Activated CD8-positive, alpha-beta memory T cell treated with anti-CD3 and anti-CD28 coated beads, Interleukin-2, amount 10 ng/mL, durations not matched to agents 7 days and 5 days (primary cell): ENCODE measurements around the gene FLNB. TPM values are rescaled to one million over a fixed set of nuclear protein-coding genes. Genes with fewer than 3 reads are reported as not detected.

Experiments
- ATAC-seq: fragments of 150-1000 bp; cut with Tn5 transposase; one replicate; pipeline ENCODE4 v1.10.0; 2021; ENCODE audit warnings: moderate library complexity
- CTCF ChIA-PET: fragments of 350-600 bp; sonication (Branson Sonifier 250); formaldehyde crosslinking; loops from one replicate; lab custom pipeline; 2021; ENCODE audit warnings: antibody characterized with exemption; lab: Charles Lee
- DNase-seq: peaks from one replicate; pipeline ENCODE4 v3.0.0-alpha.2; 2020
- H3K27ac Mint-ChIP-seq: one replicate; pipeline ENCODE4 v1.8.0; 2021; ENCODE audit warnings: mild to moderate bottlenecking, mixed read lengths
- H3K27me3 Mint-ChIP-seq: one replicate; pipeline ENCODE4 v1.8.0; 2021; ENCODE audit warnings: mixed read lengths
- H3K36me3 Mint-ChIP-seq: one replicate; pipeline ENCODE4 v1.8.0; 2021; ENCODE audit warnings: mild to moderate bottlenecking, mixed read lengths
- H3K4me1 Mint-ChIP-seq: one replicate; pipeline ENCODE4 v1.8.0; 2021; ENCODE audit warnings: mixed read lengths
- H3K4me3 Mint-ChIP-seq: one replicate; pipeline ENCODE4 v1.8.0; 2021; ENCODE audit warnings: mild to moderate bottlenecking, moderate library complexity, mixed read lengths
- H3K9me3 Mint-ChIP-seq: one replicate; pipeline ENCODE4 v1.8.0; 2022; ENCODE audit warnings: low read depth, mixed read lengths
- total RNA-seq, 2 experiments: library from RNA; stranded (reverse); gene quantifications; one replicate each; pipeline ENCODE4 v1.2.3, GENCODE V29; 2021

The FLNB gene
- total RNA-seq, 2 experiments from 2014 or later: 9.8 to 13.2 TPM

- ATAC-seq (no peak), DNase-seq (no peak)
- H3K4me1 Mint-ChIP-seq: no peaks in the 10 kb centered on the region
- no peaks in the 10 kb centered on the region for H3K36me3 Mint-ChIP-seq
- H3K9me3 Mint-ChIP-seq: no peaks in the 10 kb centered on the region
- no peak overlapping the region for H3K27ac Mint-ChIP-seq
- CTCF ChIA-PET: no interaction called here
- no peak overlapping the region for H3K4me3 Mint-ChIP-seq
- H3K27me3 Mint-ChIP-seq: peaks cover 2% of the 10 kb centered on the region
These were observed 51.4 kb downstream of the FLNB start for GRCh38 chr3:58059349-58060321.

- CTCF ChIA-PET: no interaction called here
- Mint-ChIP-seq H3K4me3 (no peak overlapping the region), H3K36me3 (no peaks in the 10 kb centered on the region), H3K27me3 (peaks cover 2% of the 10 kb centered on the region), H3K27ac (no peak overlapping the region), H3K4me1 (no peaks in the 10 kb centered on the region), H3K9me3 (no peaks in the 10 kb centered on the region)
- DNase-seq: no peak
- no peak for ATAC-seq
These were observed 54.2 kb downstream of the FLNB start for GRCh38 chr3:58062472-58062871.

- CTCF ChIA-PET: interaction anchor here (1.3 kb wide), 1 partner anchor 114 kb away, joined by 3 read pairs; no protein-coding TSS in a partner anchor
These were observed 55.0 kb downstream of the FLNB start for GRCh38 chr3:58063022-58063815.

GRCh38 chr3:58064923-58065638 lies 56.9 kb downstream of the FLNB start:
- H3K4me3 Mint-ChIP-seq: no peak overlapping the region
- H3K27me3 Mint-ChIP-seq: peaks cover 2% of the 10 kb centered on the region
- CTCF ChIA-PET: interaction anchor here (1.3 kb wide), 1 partner anchor 112 kb away, joined by 3 read pairs; no protein-coding TSS in a partner anchor
- H3K9me3 Mint-ChIP-seq: no peaks in the 10 kb centered on the region
- DNase-seq (no peak), ATAC-seq (no peak)
- no peak overlapping the region for H3K27ac Mint-ChIP-seq
- H3K36me3 Mint-ChIP-seq: no peaks in the 10 kb centered on the region
- no peaks in the 10 kb centered on the region for H3K4me1 Mint-ChIP-seq

More at GRCh38 chr3:58063022-58063815, 55.0 kb downstream of the FLNB start:
- no peaks in the 10 kb centered on the region for H3K36me3 Mint-ChIP-seq
- no peak for ATAC-seq
- no peaks in the 10 kb centered on the region for H3K4me1 Mint-ChIP-seq
- no peak overlapping the region for H3K27ac Mint-ChIP-seq
- H3K27me3 Mint-ChIP-seq: peaks cover 2% of the 10 kb centered on the region
- DNase-seq: no peak
- H3K9me3 Mint-ChIP-seq: no peaks in the 10 kb centered on the region
- no peak overlapping the region for H3K4me3 Mint-ChIP-seq

GRCh38 chr3:58065700-58066167 lies 57.5 kb downstream of the FLNB start:
- peaks cover 2% of the 10 kb centered on the region for H3K27me3 Mint-ChIP-seq
- H3K36me3 Mint-ChIP-seq: no peaks in the 10 kb centered on the region
- H3K4me1 Mint-ChIP-seq: no peaks in the 10 kb centered on the region
- CTCF ChIA-PET: interaction anchor here (0.6 kb wide), 1 partner anchor 70 kb away, joined by 3 read pairs; no protein-coding TSS in a partner anchor
- ATAC-seq (no peak), DNase-seq (no peak)
- H3K4me3 Mint-ChIP-seq: no peak overlapping the region
- no peaks in the 10 kb centered on the region for H3K9me3 Mint-ChIP-seq
- no peak overlapping the region for H3K27ac Mint-ChIP-seq

GRCh38 chr3:58066842-58067241 lies 58.6 kb downstream of the FLNB start:
- Mint-ChIP-seq H3K4me3 (no peak overlapping the region), H3K27ac (no peak overlapping the region), H3K27me3 (peaks cover 2% of the 10 kb centered on the region), H3K36me3 (no peaks in the 10 kb centered on the region), H3K9me3 (no peaks in the 10 kb centered on the region), H3K4me1 (no peaks in the 10 kb centered on the region)
- DNase-seq: no peak
- CTCF ChIA-PET: no interaction called here
- no peak for ATAC-seq

GRCh38 chr3:58068122-58068809 lies 60.0 kb downstream of the FLNB start:
- DNase-seq (no peak), ATAC-seq (no peak)
- no peaks in the 10 kb centered on the region for H3K36me3 Mint-ChIP-seq
- no peaks in the 10 kb centered on the region for H3K4me1 Mint-ChIP-seq
- H3K27ac Mint-ChIP-seq: no peak overlapping the region
- no peaks in the 10 kb centered on the region for H3K9me3 Mint-ChIP-seq
- no peak overlapping the region for H3K4me3 Mint-ChIP-seq
- H3K27me3 Mint-ChIP-seq: no peaks in the 10 kb centered on the region
- CTCF ChIA-PET: no interaction called here

- peaks cover 9% of the 10 kb centered on the region for H3K4me1 Mint-ChIP-seq
- CTCF ChIA-PET: no interaction called here
- H3K36me3 Mint-ChIP-seq: no peaks in the 10 kb centered on the region
- H3K27ac Mint-ChIP-seq: no peak overlapping the region
- H3K4me3 Mint-ChIP-seq: no peak overlapping the region
- H3K27me3 Mint-ChIP-seq: peaks cover 2% of the 10 kb centered on the region
- no peak for ATAC-seq
- no peak for DNase-seq
- H3K9me3 Mint-ChIP-seq: no peaks in the 10 kb centered on the region
These were observed 63.3 kb downstream of the FLNB start for GRCh38 chr3:58071480-58071971.

GRCh38 chr3:58072052-58072762 lies 64.0 kb downstream of the FLNB start:
- ATAC-seq: no peak
- H3K4me1 Mint-ChIP-seq: peaks cover 9% of the 10 kb centered on the region
- peaks cover 2% of the 10 kb centered on the region for H3K27me3 Mint-ChIP-seq
- DNase-seq: no peak
- H3K9me3 Mint-ChIP-seq: no peaks in the 10 kb centered on the region
- CTCF ChIA-PET: no interaction called here
- H3K4me3 Mint-ChIP-seq: no peak overlapping the region
- no peaks in the 10 kb centered on the region for H3K36me3 Mint-ChIP-seq
- no peak overlapping the region for H3K27ac Mint-ChIP-seq

GRCh38 chr3:58072763-58073130 lies 64.5 kb downstream of the FLNB start:
- DNase-seq (no peak), ATAC-seq (no peak)
- Mint-ChIP-seq H3K27me3 (peaks cover 2% of the 10 kb centered on the region), H3K4me1 (peaks cover 9% of the 10 kb centered on the region), H3K4me3 (no peak overlapping the region), H3K36me3 (no peaks in the 10 kb centered on the region), H3K27ac (no peak overlapping the region), H3K9me3 (no peaks in the 10 kb centered on the region)
- CTCF ChIA-PET: no interaction called here

GRCh38 chr3:58073301-58074108 lies 65.3 kb downstream of the FLNB start:
- Mint-ChIP-seq H3K4me1 (peaks cover 9% of the 10 kb centered on the region), H3K27ac (no peak overlapping the region), H3K27me3 (peaks cover 2% of the 10 kb centered on the region), H3K4me3 (no peak overlapping the region), H3K9me3 (no peaks in the 10 kb centered on the region), H3K36me3 (no peaks in the 10 kb centered on the region)
- CTCF ChIA-PET: no interaction called here
- ATAC-seq (no peak), DNase-seq (no peak)
